ENCODE measurements around the gene MRGPRF.

The MRGPRF gene

GRCh38 chr11:69058511-69059270 is 45.6 kb upstream of the MRGPRF start:
- no peak for TF ChIP-seq CTCF (IDR thresholded peaks at IDR 0.05; ENCODE audit: insufficient read depth, missing control alignments)
- DNase-seq (ENCODE audit: insufficient read length, low spot score): no peak
- FAIRE-seq: no peak

- no peak for FAIRE-seq
- TF ChIP-seq CTCF (IDR thresholded peaks at IDR 0.05; ENCODE audit: insufficient read depth, missing control alignments): no peak
- no peak for DNase-seq (ENCODE audit: insufficient read length, low spot score)
Measured at GRCh38 chr11:69057801-69058200, 44.8 kb upstream of the MRGPRF start.

- no peak for TF ChIP-seq CTCF (IDR thresholded peaks at IDR 0.05; ENCODE audit: insufficient read depth, missing control alignments)
- DNase-seq (ENCODE audit: insufficient read length, low spot score) (no peak), FAIRE-seq (no peak)
Measured at GRCh38 chr11:69057236-69057635, 44.2 kb upstream of the MRGPRF start.

GRCh38 chr11:69055598-69056516 is 42.8 kb upstream of the MRGPRF start:
- FAIRE-seq (no peak), DNase-seq (ENCODE audit: insufficient read length, low spot score) (no peak)
- no peak for TF ChIP-seq CTCF (IDR thresholded peaks at IDR 0.05; ENCODE audit: insufficient read depth, missing control alignments)

- no peak for FAIRE-seq
- no peak for TF ChIP-seq CTCF (IDR thresholded peaks at IDR 0.05; ENCODE audit: insufficient read depth, missing control alignments)
- no peak for DNase-seq (ENCODE audit: insufficient read length, low spot score)
Measured at GRCh38 chr11:69055212-69055586, 42.2 kb upstream of the MRGPRF start.

GRCh38 chr11:69054397-69055211 is 41.6 kb upstream of the MRGPRF start:
- FAIRE-seq: no peak
- no peak for TF ChIP-seq CTCF (IDR thresholded peaks at IDR 0.05; ENCODE audit: insufficient read depth, missing control alignments)

More at GRCh38 chr11:69054397-69055211, 41.6 kb upstream of the MRGPRF start:
- no peak for DNase-seq (ENCODE audit: insufficient read length, low spot score)
